Amniotic epithelial cell (primary cell): ENCODE data around the gene RGS12.

ENCODE experiments used
- DNase-seq: peaks from one replicate; pipeline ENCODE4 v3.0.0-alpha.2; 2010; ENCODE audit warnings: low read depth

RGS12 gene, protein sequence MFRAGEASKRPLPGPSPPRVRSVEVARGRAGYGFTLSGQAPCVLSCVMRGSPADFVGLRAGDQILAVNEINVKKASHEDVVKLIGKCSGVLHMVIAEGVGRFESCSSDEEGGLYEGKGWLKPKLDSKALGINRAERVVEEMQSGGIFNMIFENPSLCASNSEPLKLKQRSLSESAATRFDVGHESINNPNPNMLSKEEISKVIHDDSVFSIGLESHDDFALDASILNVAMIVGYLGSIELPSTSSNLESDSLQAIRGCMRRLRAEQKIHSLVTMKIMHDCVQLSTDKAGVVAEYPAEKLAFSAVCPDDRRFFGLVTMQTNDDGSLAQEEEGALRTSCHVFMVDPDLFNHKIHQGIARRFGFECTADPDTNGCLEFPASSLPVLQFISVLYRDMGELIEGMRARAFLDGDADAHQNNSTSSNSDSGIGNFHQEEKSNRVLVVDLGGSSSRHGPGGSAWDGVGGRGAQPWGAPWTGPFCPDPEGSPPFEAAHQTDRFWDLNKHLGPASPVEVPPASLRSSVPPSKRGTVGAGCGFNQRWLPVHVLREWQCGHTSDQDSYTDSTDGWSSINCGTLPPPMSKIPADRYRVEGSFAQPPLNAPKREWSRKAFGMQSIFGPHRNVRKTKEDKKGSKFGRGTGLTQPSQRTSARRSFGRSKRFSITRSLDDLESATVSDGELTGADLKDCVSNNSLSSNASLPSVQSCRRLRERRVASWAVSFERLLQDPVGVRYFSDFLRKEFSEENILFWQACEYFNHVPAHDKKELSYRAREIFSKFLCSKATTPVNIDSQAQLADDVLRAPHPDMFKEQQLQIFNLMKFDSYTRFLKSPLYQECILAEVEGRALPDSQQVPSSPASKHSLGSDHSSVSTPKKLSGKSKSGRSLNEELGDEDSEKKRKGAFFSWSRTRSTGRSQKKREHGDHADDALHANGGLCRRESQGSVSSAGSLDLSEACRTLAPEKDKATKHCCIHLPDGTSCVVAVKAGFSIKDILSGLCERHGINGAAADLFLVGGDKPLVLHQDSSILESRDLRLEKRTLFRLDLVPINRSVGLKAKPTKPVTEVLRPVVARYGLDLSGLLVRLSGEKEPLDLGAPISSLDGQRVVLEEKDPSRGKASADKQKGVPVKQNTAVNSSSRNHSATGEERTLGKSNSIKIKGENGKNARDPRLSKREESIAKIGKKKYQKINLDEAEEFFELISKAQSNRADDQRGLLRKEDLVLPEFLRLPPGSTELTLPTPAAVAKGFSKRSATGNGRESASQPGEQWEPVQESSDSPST (N-terminal part only)

DNA sequence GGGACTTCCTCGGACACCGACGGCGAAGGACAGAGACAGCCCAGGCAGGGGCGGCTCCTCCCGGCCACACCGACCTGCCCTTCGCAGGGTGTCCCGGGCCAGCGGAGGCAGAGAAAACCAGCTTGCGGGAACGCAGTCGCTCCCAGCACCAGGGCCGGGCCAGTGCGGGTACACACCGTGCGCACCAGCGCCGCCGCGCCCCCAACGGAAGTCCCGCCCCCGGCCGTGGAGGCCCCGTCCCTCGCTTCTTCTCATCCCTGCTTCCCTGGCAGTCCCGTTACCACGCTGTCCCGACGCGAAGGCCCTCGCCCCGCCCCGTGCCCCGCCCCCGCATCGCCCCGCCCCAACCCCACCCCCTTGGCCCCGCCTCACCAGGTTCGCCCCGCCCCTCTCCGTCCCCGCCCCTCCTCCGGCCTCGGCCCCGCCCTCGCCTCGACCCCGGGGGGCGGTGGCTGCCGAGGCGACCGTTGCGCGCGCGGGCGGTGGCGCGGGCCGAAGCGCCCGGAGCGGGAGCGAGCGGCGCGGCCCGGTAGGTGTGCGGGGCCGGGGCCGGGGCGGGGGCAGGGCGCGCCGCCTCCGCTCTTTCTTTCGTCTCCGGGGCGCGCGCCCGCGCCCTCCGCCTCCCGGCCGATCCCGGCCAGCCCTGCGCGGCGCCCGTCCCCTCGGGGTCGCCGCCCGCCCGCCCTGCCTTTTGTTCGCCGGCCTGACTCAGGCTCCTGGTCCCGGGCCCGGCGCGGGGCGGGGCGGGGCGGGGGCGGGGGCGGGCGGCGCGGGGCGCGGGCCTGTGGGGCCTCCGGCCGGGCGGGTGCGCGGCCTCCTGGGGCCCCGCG lies at the start of gene RGS12:
Gene RGS12, plus strand, starts transcription at position 451 of the 830 bp plus-strand sequence. CDS start 23,150 bp downstream, outside the sequence.
- peak; percentile 90 for DNase-seq

DNA sequence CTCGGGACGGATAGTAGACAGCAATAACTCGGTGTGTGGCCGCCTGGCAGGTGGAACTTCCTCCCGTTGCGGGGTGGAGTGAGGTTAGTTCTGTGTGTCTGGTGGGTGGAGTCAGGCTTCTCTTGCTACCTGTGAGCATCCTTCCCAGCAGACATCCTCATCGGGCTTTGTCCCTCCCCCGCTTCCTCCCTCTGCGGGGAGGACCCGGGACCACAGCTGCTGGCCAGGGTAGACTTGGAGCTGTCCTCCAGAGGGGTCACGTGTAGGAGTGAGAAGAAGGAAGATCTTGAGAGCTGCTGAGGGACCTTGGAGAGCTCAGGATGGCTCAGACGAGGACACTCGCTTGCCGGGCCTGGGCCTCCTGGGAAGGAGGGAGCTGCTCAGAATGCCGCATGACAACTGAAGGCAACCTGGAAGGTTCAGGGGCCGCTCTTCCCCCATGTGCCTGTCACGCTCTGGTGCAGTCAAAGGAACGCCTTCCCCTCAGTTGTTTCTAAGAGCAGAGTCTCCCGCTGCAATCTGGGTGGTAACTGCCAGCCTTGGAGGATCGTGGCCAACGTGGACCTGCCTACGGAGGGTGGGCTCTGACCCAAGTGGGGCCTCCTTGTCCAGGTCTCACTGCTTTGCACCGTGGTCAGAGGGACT lies 49.6 kb upstream of the RGS12 start:
- no peak for DNase-seq

DNA sequence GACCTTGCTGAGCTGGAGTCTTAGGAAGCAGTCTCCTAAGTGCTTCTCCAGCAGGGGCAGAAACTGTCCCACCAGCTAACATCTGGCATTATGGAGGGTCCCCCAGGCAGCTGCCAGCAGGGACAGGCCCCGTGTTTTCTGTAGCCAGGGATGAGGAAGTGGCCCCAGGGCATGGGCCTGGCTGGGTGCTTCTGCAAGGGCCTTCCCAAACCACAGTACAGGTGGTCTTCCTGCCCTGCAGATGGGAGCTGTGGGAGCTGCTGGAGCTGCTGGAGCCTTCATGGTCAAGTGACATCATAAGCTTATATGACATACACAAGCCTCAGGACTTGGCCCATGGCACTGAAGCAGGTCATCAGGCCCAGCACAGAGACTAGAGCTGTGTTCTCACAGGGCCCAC lies 48.8 kb upstream of the RGS12 start:
- DNase-seq = no peak

DNA sequence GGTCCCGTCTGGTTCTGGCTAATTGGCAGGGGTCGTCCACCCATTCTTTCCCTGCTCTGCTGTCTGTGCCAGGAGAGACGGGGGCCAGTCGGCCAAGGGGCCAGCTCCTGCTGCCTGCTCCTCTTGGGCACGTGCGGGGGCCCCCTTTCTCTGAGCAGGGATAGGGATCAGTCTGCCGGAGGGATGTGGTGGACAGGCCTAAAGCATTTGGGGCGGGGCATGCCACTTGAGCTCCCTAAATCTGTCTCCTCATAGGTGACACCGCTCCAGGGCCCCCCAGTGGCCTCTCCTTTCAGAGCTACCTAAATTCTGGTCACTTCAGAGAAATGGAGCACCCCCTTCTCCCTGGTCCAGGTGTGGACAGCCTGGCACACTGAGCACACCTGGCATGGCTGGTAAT lies 48.1 kb upstream of the RGS12 start:
- DNase-seq = no peak

DNA sequence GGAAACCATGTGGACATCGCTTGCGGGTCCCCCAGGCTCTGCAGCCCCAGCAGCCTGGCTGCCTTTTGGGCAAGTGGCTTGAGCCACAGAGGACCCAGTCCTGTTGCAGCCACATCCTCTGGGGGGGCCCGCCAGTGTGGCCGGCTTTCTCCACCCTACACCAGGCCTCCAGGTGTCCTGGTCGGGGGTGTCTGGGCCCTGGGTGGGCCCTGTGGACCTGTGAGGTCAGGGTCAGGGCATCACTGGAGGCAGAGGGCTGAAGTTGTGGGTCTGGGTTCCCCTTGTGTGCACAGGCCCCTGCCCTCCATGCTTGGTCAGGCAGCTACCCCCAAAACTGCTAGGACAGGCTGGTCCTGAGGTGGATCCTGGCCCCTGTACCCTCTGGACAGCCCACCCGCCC lies 47.1 kb upstream of the RGS12 start:
- no peak for DNase-seq

DNA sequence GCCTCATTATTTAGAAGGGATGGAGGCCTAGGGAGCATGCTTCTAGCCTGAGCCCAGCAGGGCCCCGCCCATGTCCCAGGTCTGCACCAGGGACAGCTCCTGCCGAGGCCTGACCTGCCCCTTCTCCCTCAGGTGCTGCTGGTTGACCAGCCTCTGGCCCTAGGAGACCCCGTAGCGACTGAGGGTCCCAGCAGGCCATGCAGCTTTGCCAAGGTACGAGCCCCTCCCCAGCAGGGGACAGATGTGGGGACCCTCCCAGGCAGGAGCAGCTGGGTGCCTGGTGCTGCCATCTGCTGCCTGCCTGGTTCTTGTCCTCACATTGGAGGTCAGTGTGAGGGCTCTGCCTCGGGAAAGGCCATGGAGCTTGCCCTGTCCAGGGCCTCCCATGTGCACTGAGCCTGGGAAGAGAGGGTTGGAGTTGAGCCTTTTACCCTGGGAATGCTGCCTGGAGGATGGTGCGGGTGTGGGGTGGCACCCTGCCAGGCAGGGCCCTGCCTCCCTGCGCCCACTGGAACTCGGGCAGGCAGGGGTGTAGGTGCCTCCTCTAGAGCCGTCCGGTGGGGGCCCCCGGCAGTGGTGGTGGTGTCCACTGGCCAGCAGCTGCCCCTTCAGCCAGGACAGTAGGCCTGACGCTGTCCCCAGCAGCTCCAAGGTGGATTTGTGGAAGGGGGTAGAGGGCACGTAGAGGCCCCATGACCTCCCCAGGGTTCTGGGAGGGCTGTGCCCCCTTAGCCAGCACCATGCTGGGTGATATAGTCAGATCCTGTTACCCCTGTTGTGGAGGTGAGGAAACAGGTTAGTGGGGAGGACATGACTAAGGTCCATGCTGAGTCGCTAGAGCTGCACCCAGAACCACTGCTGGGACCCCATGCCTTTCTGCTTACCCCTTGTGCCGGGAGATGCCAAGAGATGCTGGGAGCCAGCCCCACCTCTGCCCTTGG lies 46.1 kb upstream of the RGS12 start:
- no peak for DNase-seq

DNA sequence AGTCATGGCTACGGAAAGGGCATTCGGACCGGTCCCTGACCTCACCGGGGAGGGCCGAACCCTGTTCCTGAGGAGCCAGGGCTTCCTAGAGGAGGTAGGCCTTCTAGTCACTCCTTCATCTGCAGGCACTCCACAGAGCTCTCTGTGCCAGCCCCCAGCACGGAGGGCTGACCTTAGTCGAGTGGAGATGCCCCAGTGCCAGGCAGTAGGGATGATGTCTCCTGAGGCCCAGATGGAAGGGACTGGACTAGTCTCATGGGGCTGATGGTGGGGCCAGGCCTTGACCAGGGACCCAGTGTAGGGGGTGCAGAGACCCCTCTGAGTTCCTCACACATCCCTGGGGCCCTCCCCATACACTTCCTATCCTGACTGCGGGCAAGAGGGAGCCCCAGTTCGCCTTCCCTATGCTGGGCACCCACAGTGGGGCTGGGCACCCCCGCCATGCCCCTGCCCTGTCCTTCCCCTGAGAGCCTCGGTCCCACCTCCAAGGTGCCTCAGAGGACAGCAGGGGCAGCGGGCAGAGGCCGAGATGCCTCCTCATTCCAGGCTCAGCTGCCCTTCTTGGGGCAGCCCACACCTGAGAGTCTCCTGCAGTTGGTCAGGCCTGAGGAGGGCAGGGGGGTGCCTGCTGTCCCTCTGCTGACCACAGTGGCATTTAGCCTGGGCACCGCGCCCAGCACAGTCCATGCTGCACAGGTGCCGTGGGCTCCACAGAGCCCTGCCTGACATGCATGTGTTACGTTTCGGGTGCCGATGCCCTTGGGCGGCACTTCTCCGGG lies 45.2 kb upstream of the RGS12 start:
- DNase-seq = no peak

DNA sequence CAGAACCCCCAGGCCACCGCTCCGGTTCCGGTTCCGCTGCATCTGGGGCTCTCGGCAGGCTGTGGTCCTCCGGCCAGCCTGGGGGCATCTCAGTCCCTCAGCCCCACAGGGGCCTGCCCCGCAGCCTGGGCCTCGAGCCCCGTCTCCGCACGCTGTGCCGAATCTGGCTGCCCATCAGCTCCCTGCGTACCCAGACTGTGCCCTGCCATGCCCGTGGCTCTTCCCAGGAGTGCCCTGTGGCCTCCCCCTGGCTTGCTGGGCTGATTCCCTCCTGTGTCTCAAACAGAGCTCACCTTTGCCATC lies 44.7 kb upstream of the RGS12 start:
- no peak for DNase-seq

DNA sequence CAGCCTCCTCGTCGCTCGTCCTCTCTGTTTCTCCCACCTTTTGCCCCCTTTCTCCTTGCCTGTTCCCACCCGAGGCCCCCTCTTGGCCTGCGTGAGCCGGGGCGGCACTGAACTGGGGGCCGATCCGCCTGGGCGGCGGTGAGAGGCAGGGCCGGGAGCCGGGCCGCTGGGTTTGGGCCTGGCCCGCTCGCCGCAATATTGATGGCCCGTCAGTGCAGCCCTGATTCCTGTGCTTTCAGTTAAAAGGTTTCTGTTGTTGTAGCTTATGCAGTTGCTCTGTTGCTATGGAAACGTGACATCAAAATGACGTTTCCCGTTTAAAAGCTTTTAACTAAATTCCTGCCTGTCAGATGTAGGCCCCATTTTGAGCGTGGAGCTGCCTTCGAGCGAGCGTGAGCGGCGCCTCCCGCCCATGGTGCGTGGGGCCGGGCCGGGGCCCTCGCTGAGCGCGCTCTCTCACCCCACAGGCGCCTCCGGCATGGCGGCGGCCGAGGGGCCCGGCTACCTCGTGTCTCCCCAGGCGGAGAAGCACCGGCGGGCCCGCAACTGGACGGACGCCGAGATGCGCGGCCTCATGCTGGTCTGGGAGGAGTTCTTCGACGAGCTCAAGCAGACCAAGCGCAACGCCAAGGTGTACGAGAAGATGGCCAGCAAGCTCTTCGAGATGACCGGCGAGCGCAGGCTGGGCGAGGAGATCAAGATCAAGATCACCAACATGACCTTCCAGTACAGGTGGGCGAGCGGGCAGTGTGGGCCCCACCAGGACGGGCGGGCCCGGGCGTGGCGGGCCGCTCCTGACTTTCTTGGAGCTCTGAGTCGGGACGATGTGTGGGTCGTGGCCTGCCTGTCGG lies 43.8 kb upstream of the RGS12 start, which contains the start of gene MSANTD1:
Gene MSANTD1, plus strand, starts transcription at position 349 of the 851 bp plus-strand sequence. Its CDS starts 64 bp downstream, at position 413.
- DNase-seq = peak; percentile 78

DNA sequence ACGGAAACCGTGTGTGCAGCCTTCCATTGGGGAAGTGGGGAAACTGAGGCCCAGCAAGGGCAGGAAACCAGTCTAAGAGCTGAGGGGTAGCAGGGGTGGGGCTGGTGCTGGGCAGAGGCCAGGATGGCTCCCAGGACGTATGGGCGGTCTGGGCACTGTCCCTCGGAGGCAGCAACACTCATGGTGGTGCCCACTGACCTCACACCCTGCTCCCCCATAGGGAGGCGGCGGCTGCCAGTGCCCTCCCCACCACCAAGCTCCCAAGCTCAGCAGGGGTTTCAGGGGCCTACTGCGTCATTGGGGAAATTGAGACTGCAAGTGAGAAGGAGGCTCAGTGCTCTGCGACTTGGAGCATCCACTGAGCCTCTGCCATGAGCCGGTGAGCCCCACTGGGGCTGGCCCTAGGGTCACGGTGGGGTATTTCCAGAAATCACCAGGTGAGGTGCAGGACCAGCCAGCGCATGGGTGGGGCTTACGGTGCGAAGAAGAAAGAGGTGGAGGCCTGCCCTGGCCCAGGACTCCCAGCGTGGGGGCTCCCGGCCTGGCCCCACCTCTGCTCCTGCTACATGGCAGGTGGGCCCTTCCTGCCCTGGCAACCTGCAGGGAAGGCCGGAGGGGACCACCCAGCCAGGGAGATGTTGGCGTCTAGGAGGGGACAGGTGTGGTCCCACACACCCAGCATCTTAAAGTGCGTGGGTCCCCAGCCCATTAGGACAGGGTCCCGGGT lies 42.9 kb upstream of the RGS12 start:
- DNase-seq = no peak

DNA sequence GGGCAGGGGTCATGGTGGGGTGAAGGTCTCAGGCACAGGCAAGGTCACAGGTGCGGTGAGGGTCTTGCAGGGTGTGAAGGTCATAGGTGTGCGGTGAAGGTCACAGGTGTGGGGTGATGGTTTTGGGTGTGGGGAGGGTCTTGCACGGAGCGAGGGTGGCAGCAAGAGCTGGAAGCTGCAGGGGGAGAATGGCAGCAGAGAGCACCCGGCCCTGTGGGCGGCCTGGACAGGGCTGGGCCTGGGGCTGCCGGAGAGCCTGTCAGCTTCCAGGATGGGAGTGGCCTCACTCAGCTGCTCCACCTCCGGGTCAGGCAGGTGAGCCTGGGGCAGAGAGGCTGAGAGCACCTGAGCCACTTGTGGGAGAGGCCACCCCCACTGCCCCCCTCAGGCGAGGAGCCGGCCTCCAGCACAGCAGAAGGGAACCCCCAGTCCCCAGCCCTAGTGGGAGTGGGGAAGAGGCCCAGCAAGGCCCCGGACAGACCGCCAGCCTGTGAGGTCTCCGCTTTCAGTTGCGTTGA lies 42.3 kb upstream of the RGS12 start:
- DNase-seq = no peak

DNA sequence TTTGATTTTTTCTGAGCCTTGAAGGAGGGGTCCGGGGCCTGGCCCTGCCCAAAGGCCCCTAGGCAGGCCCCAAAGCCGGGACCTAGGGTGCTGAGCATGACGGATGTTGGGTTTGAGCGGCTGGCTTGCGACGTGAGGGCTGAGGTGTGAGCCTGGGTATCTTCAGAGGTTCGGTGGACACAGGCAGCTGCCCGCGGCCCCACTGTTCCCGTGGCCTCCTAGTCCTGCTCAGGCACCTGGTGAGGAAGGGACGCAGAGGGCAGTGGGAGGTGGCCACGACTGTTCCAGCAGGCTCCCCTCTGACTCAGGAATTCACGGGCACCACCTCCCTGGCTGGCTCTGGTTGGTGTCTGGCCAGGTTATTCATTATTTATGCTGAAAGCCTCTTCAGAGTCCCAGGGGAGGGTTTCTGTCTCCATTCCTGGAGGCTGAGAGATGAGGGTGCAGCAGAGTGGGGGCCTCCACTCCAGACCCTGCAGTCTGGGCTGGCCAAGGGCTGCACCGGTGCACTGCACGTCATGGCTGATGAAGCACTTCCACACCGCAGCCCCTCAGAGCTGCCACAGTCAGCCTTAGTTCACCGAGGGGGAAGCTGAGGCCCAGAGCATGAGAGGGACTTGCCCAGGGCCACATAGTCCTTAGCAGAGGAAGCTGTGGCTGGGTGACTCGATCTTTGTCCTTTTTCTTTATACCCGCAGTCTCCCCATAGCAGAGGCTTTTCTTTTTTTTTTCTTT lies 41.7 kb upstream of the RGS12 start:
- DNase-seq = peak; percentile 28

DNA sequence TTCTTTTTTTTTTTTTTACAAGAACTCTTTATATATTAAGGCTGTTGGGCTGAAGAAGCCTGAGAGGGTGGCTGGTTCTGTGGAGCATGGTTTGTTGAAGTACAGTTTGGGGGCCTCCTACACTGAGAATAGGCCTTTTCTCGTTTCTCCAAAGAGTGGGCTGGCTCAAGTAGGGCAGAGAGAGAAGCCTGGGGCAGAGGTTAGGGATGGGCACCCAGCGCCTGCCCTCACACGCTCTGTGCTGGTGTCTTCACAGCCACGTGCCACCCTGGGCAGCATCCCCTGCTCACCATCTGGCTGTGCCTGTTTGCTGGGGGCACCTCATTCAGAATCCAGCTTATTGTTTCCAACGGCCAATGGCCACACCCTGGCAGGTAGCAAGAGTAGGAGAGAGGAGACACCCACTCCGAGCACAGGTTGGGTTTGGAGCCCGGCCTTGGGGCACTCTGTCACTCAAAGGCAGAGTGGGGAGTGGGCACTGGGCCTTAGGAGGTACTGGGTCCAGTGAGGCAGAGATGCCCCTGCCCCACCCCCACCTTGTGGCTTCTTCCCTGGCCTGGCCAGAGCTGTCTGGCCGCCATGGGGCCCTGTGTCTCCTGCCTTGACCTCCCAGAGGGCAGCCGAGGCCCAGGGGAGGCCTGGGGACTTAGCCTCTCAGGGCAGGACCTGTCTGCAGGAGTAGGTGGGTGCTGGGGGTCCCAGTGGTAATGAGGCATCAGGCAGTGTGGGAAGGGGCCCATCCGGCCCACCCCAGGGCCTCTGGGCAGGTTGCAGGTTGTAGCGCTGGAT lies 40.9 kb upstream of the RGS12 start:
- no peak for DNase-seq

DNA sequence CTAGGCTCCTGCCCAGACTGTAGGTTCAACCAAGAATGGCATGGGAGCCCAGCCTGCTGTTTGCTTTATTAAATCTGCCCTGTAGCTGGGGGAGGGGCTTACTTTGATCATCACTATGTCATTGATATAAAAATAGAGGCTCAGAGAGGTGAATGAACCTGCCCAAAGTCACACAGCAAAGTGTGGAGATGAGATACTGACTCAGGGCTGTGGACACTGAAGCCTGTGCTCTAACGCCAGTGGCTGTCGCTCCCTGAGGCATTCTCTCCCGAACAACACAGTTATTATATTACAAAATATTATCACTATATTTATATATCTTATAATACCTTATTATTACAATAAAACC lies 40.4 kb upstream of the RGS12 start:
- DNase-seq = no peak

DNA sequence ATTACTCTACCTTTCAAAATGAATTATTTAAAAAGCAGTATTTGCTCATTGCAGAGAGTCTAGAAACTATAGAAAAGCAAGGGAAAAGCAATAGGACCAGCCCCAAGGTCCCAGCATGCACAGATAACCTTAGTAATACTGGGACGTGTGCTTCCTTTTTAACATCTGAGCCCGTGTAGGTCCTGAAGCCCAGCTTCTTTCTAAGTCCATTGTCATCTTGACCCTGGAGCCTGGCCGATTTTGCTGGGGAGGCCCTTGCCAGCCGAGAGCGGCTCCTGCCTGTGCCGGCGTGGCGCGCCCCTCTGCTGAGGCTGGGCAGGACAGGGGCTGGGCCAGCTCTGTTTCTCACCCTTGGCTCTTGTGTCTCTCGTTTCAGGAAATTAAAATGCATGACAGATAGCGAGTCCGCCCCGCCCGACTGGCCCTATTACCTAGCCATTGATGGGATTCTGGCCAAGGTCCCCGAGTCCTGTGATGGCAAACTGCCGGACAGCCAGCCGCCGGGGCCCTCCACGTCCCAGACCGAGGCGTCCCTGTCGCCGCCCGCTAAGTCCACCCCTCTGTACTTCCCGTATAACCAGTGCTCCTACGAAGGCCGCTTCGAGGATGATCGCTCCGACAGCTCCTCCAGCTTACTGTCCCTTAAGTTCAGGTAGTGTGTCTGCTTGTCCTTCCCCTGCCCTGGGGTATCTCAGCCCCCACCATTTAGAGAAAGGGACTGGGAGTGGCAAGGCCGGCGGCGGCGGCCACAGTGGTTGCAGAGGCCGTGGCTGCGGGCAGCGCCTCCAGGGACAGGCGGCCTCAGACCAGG lies 39.8 kb upstream of the RGS12 start:
- DNase-seq = no peak
